GM18498 (cell line): ENCODE data around the gene MYOM1.
"Not testable (repeated sequence)": the region's sequence is repeated elsewhere in the genome, so short reads cannot be mapped to it uniquely, and the experiment has no call there.

Source experiments
- ATAC-seq: cut with Tn5 transposase; IDR thresholded peaks from one replicate; pipeline ENCODE4 v1.9.1; 2021; ENCODE audit warnings: mild to moderate bottlenecking, moderate library complexity; ENCODE audit not compliant: unreplicated experiment

MYOM1 gene

DNA sequence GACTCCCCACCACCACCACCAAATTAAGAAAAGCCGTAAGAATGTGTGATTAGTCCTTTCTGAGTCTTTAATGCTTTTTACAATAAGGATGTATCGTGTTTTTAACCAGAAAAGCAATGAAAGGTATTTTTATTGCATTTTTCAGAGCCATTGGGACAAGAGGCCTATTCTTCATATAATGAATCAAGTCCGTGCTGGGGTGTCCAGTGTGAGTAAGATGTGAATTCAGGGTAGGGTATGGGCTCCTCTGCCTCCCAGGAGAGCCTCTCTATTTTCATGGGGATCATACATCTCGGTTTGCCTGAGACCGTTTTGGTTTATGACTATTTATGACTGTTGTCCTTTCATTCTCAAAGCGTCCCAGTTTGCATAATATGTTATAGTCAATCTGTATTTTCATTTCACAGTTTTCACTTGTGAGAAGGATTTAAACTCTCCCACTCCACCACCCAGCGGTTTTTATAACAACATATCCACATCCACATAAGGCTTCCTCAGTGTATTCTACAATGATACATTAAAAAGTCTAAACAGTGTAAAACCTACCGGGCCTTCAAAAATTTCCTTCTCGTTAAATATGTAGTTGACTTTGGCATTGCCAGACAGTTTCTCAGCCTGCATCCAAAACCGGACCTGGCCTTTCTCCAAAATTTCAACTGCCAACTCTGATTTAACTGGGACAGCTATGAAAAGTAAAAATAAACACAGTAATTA, 126.0 kb downstream of the MYOM1 start:
- no peak for ATAC-seq

GRCh38 chr18:3092727-3093126, 127.0 kb downstream of the MYOM1 start:
- no peak for ATAC-seq

DNA sequence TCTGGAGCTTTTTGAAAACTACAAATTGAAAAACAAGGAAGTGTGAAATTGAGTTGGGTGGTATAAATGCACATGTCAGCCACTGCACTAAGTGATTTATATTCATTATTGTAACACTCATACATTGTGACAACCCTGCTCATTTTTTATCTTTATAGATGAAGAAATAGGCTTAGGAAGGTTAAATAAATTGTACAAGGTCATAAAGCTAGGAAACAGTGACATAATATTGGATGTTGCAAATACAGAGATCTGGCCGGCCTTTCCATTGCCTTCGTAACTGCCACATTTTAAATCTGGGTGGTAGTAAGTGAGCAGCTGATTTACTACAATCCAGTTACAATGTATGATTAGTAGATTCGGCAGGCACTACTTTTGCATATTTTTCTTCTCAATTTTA, 130.2 kb downstream of the MYOM1 start:
- ATAC-seq = no peak

DNA sequence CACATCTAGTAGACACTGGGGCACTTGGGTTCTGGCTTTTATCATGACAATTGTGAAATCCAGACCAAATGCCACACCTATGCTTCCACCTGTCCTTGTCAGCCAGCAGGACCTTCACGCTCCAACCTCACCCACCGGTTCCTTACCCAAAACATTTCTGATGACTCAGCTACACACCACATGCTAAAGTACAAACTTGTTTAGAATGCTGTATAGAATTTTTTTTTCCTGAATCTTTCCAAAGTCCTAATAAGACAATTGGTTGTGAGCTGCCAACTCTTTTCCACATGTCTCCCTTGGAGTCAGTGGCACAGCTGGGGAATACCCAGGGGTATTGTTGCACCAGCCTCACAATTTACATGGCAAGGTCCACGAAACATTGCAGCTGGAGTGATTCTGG, 131.3 kb downstream of the MYOM1 start:
- no peak for ATAC-seq

DNA sequence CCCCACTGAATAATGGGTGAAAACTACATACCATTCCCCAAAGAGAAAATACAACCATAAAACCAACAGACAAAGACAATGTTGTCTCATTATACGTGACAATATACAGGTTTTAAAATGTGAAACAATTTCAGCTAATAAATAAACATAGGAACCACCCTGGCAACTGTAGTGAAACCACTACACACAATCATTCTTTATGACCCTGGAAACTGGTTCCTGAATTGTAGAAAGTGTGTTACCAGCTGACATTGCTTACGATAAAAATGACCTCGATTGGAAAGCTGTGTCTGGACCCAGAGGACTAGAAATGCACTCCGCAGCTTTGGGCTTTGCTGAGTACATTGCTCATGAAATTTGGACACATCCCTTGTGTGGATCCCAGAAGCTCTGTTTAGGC, 132.9 kb downstream of the MYOM1 start:
- ATAC-seq = no peak

DNA sequence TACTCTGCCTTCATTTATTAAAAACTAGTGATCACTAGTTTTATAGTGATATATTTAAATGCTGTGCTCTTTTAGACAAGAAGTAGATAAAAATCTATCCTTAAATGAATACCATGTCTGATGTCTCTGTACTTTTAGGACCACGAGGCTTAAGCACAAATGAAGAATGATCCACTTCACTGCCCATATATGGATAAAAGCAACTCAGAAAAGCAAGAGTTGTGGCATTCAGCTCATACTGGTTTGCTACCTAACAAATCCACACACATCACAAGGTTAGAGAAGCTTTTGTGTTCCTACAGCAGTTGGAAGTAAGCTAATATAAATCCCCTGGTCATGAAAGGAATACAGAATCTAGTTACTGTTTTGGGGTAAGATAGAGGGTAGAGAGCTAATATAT, 134.2 kb downstream of the MYOM1 start:
- ATAC-seq = no peak

DNA sequence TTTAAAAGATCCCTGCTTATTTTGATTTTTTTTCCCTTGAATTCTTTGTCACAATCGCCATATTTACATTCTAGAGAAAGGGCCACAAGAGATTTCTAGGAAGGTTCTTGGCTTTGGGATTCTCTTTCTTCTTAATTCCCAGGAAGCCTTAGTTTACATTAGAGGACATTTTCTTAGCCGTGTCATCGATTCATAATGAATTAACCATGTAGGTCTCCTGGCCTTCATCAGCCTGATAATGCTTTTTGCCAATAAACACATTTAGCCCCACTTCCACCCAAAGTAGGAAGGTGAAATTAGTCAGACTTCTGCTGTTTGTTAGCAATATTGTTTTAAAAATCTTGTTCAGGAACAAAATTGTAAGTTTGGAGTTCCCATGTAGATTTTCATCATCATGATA, 135.6 kb downstream of the MYOM1 start:
- ATAC-seq = no peak

DNA sequence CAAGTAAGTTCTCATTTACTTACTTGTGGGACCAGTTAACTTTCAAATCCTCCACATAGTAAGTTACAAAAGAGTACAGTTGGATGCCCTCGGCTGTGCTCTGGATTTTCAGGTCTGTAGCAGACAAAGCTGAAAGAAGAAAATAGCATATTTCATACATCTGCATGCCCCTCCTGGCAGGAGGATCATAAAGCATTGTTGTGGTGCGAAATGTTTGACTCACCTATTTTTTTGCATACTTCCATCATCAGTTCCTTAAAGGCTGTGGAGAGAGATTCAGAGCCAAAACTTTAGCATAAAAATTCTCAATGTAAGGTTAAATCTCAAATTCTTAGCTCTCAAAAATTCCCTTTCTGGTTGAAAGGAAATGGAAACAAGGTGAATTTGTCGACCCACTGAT, 136.0 kb downstream of the MYOM1 start:
- no peak for ATAC-seq

DNA sequence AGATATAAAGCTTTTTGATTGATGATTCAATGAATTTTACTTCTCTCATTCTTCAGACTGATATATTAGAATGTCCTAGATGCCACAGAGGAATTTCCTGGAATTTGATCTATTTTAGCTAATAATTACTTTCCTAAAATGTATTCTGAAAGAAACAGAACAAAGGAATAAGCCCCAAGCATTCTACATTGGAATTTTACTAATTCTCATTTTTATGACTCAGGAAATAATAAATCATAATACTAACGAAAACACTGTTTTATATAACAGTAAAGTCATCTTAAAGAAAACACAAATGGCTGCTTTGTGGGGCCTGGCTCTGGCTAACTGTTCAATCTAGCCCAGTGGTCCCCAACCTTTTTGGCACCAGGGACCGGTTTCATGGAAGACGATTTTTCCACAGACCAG, 138.2 kb downstream of the MYOM1 start:
- ATAC-seq = no peak

DNA sequence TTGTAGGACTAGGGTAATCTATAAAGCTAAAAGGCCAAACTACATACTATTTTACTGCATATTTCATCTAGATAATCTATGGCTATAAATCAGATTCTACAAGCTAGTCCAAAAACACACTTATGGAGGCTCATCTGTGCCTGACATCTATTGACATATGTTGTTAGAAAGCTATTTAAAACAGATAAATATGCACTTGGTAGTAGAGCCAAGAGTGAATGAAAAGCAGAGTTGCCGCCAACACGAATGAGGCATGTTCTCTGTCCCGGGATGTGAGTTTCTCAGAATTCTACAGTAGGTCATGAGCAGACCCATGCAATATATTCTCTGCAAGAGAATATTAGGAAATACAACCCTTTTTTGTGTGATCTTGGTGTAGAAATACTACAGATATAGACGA, 140.1 kb downstream of the MYOM1 start:
- ATAC-seq = no peak

DNA sequence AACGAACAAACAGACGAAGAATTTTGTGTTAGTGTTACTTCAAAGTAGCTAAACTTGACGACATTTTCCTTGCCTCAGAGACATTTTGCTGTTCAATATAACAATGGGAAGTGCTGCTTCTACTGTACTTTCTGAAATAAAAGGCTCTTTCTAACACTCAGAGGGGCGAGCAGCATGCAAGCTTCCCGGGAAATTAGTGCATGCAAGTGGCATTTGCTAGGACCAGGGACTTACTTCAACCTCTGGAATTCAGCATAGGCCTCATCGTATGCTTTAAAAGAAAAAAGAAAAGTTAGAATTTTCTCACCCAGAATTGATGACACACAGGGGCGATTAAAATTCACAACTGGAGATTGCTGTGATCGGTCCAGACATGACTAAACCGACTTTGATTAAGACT, 144.3 kb downstream of the MYOM1 start:
- no peak for ATAC-seq

- no peak for ATAC-seq
These were observed 145.7 kb downstream of the MYOM1 start for GRCh38 chr18:3074087-3074486.

GRCh38 chr18:3073353-3073752, 146.4 kb downstream of the MYOM1 start:
- not testable (repeated sequence) for ATAC-seq

DNA sequence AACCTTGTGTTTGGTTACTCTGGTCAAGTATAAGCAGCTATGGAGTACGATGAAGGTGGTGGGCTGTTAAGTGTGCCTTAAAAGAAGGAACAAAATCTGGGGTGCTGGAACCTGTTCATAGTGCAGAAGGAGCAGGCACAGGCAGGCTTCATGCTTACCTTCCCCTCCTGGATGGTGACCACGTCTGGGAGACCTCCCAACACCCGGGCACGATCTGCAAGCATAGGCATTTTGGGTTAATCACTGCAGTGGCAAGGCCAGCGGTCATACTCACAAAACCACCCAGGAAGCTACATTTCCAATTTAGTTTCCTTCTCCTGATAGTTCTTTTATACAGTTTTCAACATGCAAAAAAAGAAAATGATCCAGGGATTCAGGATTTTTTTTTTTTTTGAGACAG, 148.1 kb downstream of the MYOM1 start:
- ATAC-seq = no peak

GRCh38 chr18:3069671-3070433, 149.9 kb downstream of the MYOM1 start:
- ATAC-seq = no peak

GRCh38 chr18:3067722-3068121, 152.0 kb downstream of the MYOM1 start:
- no peak for ATAC-seq

DNA sequence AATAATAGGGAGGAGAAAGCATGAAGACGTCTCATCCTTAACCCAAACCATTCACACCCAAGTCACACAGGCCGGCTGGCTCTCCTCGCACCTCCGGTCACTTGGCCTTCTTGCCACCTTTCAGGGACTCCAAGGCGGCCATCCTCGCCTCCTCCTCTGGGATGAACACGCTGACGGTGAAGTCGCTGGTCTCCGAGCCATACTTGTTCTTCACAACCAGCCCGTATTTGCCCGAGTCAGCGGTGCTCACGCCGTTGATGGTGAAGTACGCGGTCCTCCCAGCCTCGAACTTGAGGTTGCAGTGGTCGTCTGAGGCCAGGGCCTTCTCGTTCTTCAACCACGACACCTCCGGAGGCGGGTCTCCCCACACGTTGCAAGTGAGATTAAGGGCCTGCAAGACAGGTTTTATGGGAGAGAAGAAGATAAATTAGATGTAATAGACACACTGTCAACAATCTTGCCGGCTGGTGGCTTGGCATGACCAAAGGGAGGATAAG, 152.6 kb downstream of the MYOM1 start:
- ATAC-seq = no peak

- ATAC-seq = no peak
These were observed 153.2 kb downstream of the MYOM1 start for GRCh38 chr18:3066341-3067110.

- ATAC-seq = not testable (repeated sequence)
These were observed 156.0 kb downstream of the MYOM1 start for GRCh38 chr18:3063766-3064165.

- ATAC-seq = no peak
These were observed 156.7 kb downstream of the MYOM1 start for GRCh38 chr18:3062798-3063680.
